Measurements from ENCODE around the gene SLC39A5.

DNA sequence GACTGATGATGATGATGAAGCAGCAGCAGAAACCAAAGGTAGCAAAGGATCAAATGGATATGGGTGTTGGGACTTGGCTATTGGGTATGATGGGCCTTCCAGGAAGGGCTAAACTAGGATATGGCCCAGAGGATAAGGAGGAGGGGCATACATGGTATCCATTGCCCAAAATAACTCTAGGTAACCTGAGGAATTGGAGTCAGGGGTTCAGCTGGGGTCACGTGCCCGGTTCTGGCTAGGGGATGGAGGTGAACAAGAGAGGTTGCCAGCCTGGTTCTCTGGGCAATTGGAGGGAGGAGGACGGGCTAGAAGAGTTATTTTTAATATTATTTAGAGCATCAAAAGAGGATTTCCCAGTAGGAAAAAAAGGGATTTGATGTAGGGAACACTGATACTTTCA lies 31.1 kb downstream of the SLC39A5 start:
- no peak for TF ChIP-seq POLR2AphosphoS5 (IDR thresholded peaks at IDR 0.05)
- no peak for TF ChIP-seq CTCF (IDR thresholded peaks at IDR 0.05)
- no peak for TF ChIP-seq POLR2A (IDR thresholded peaks at IDR 0.05)

All from prostate gland (tissue), 2 donors.